ENCODE data around the gene SLC25A13. TPM values are rescaled to one million over a fixed set of nuclear protein-coding genes. Genes with fewer than 3 reads are reported as not detected.

SLC25A13 gene
- total and polyA plus RNA-seq, 2 of the 8 experiments (the other 6 are each of a cell fraction or from before 2014, with no cell fraction given), result 30.8 to 85.4 TPM

- TF ChIP-seq CHD7 (IDR thresholded peaks at IDR 0.05; ENCODE audit: insufficient replicate concordance, low read length) (no peak), SRF (IDR thresholded peaks at IDR 0.05; ENCODE audit: low read depth, low read length) (no peak), NRF1 (IDR thresholded peaks at IDR 0.05; ENCODE audit: low read depth, low read length) (no peak), RFX5 (IDR thresholded peaks at IDR 0.05; ENCODE audit: borderline replicate concordance, low read depth, low read length) (no peak), SAP30 (IDR thresholded peaks at IDR 0.05; ENCODE audit: insufficient read depth, insufficient replicate concordance, low read length) (no peak), EP300 (IDR thresholded peaks at IDR 0.05; ENCODE audit: borderline replicate concordance in 1 of 2, low read depth in 2 of 2, low read length in 2 of 2) (no peak), ATF2 (IDR thresholded peaks at IDR 0.05; ENCODE audit: low read length) (no peak)
Observed at GRCh38 chr7:96314402-96315124, 7.3 kb downstream of the SLC25A13 start (continued).

Measured in H1 (cell line).